ENCODE measurements around the gene KIAA0513. TPM values are rescaled to one million over a fixed set of nuclear protein-coding genes. Genes with fewer than 3 reads are reported as not detected.

KIAA0513 gene
- total RNA-seq, 1 experiment from 2014 or later = 6.6 TPM

- TF ChIP-seq ZFX (IDR thresholded peaks at IDR 0.05) (no peak), RAD21 (IDR thresholded peaks at IDR 0.05; ENCODE audit: low read depth) (no peak), SIN3A (IDR thresholded peaks at IDR 0.05; ENCODE audit: low read depth) (no peak), YY1 (IDR thresholded peaks at IDR 0.05; ENCODE audit: extremely low read depth, insufficient replicate concordance, low read depth, low read length) (no peak), TCF7L2 (IDR thresholded peaks at IDR 0.05; ENCODE audit: borderline replicate concordance, extremely low read depth, insufficient read depth, insufficient read length) (no peak)
Observed at GRCh38 chr16:85104821-85105391, 77.3 kb downstream of the KIAA0513 start (continued).

- no peak overlapping the region for H3K4me3 ChIP-seq (replicated peaks in 1 of 2; ENCODE audit: low read depth in 1 of 2, low read length in 2 of 2)
- CTCF ChIA-PET = interaction anchor here (3.3 kb wide), 1 partner anchor 9 kb away, joined by 19 read pairs; no protein-coding TSS in a partner anchor
Observed at GRCh38 chr16:85105475-85105874, 77.9 kb downstream of the KIAA0513 start.

DNA sequence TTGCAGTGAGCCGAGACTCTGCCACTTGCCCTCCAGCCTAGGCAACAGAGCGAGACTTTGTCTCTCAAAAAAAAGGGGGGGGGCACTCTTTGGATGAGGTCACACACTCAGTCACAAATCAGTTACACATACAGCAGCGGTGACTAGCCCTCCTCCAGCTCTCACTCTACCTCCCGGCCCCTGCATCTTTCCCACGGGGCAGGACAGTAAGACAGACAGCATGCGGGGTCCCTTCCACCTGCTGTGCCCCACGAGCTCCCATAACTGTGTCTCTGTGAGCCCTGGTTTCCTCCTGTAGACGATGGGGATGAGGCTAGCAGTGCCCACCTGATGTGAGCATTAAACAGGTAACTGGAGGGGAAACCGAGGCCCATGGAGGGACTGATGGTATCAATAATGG is 79.5 kb downstream of the KIAA0513 start:
- DNase-seq (ENCODE audit: low read depth, low spot score) (no peak), ATAC-seq (no peak)
- ChIA-PET RAD21 (ENCODE audit: low non-redundant PET in 1 of 2, low total read pairs in 2 of 2, uncharacterized antibody in 2 of 2, unreplicated experiment in 2 of 2) (no interaction called here), CTCF (interaction anchor here (1.1 kb wide), 1 partner anchor 20 kb away, joined by 4 read pairs; no protein-coding TSS in a partner anchor), POLR2A (no interaction called here)
- Histone ChIP-seq H3K9ac (ENCODE audit: low read length) (no peak overlapping the region), H3K9me2 (ENCODE audit: insufficient read depth) (no peaks in the 10 kb centered on the region), H3K4me3 (replicated peaks in 1 of 2; ENCODE audit: low read depth in 1 of 2, low read length in 2 of 2) (no peak overlapping the region), H3K4me2 (ENCODE audit: low read length) (no peak overlapping the region), H4K20me1 (ENCODE audit: insufficient read depth) (no peaks in the 10 kb centered on the region), H3K27ac (ENCODE audit: low read depth, low read length) (no peak overlapping the region), H3K27me3 (ENCODE audit: insufficient read depth, low read length) (no peaks in the 10 kb centered on the region), H3K79me2 (ENCODE audit: insufficient read depth, low read length) (no peaks in the 10 kb centered on the region), H2AFZ (ENCODE audit: low read depth, low read length, poor library complexity, severe bottlenecking) (no peak overlapping the region), H3K4me1 (ENCODE audit: control insufficient read depth in 1 of 2, insufficient read depth in 2 of 2, low read length in 2 of 2) (peaks cover under 1 to 2% of the 10 kb centered on the region in 2 experiments; a peak in 3 of 4 replicates), H3K9me3 (ENCODE audit: control insufficient read depth in 1 of 2, insufficient read depth in 1 of 2, low read depth in 1 of 2, low read length in 2 of 2) (no peaks in the 10 kb centered on the region), H3K36me3 (ENCODE audit: control insufficient read depth in 1 of 2, insufficient read depth in 2 of 2, low read length in 2 of 2) (no peaks in the 10 kb centered on the region)
- TF ChIP-seq TCF7L2 (IDR thresholded peaks at IDR 0.05; ENCODE audit: borderline replicate concordance, extremely low read depth, insufficient read depth, insufficient read length) (no peak), ZFX (IDR thresholded peaks at IDR 0.05) (no peak), ATF3 (IDR thresholded peaks at IDR 0.05) (no peak), EZH2phosphoT487 (IDR thresholded peaks at IDR 0.05; ENCODE audit: borderline replicate concordance) (no peak)
- TF ChIP-seq, protein P1, sequence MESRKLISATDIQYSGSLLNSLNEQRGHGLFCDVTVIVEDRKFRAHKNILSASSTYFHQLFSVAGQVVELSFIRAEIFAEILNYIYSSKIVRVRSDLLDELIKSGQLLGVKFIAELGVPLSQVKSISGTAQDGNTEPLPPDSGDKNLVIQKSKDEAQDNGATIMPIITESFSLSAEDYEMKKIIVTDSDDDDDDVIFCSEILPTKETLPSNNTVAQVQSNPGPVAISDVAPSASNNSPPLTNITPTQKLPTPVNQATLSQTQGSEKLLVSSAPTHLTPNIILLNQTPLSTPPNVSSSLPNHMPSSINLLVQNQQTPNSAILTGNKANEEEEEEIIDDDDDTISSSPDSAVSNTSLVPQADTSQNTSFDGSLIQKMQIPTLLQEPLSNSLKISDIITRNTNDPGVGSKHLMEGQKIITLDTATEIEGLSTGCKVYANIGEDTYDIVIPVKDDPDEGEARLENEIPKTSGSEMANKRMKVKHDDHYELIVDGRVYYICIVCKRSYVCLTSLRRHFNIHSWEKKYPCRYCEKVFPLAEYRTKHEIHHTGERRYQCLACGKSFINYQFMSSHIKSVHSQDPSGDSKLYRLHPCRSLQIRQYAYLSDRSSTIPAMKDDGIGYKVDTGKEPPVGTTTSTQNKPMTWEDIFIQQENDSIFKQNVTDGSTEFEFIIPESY (IDR thresholded peaks at IDR 0.05; ENCODE audit: extremely low read depth, insufficient replicate concordance, low read length) = no peak
- intact Hi-C loops (cut with micrococcal nuclease) = no loop called here
- BruUV-seq (replicated peaks) = no TSS peak

More at GRCh38 chr16:85105475-85105874, 77.9 kb downstream of the KIAA0513 start:
- ChIA-PET POLR2A (no interaction called here), RAD21 (ENCODE audit: low non-redundant PET in 1 of 2, low total read pairs in 2 of 2, uncharacterized antibody in 2 of 2, unreplicated experiment in 2 of 2) (no interaction called here)
- intact Hi-C loops (cut with micrococcal nuclease) = no loop called here
- H3K36me3 ChIP-seq (ENCODE audit: control insufficient read depth in 1 of 2, insufficient read depth in 2 of 2, low read length in 2 of 2) = no peaks in the 10 kb centered on the region
- no peak overlapping the region for H3K27ac ChIP-seq (ENCODE audit: low read depth, low read length)
- H3K9me3 ChIP-seq (ENCODE audit: control insufficient read depth in 1 of 2, insufficient read depth in 1 of 2, low read depth in 1 of 2, low read length in 2 of 2) = no peaks in the 10 kb centered on the region
- DNase-seq (ENCODE audit: low read depth, low spot score) (no peak), ATAC-seq (no peak)
- TF ChIP-seq ATF3 (IDR thresholded peaks at IDR 0.05) = no peak
- H3K4me2 ChIP-seq (ENCODE audit: low read length) = no peak overlapping the region
- H2AFZ ChIP-seq (ENCODE audit: low read depth, low read length, poor library complexity, severe bottlenecking) = no peak overlapping the region
- no peaks in the 10 kb centered on the region for H3K4me1 ChIP-seq (ENCODE audit: control insufficient read depth in 1 of 2, insufficient read depth in 2 of 2, low read length in 2 of 2)
- no peak overlapping the region for H3K9ac ChIP-seq (ENCODE audit: low read length)
- no TSS peak for BruUV-seq (replicated peaks)
- H3K9me2 ChIP-seq (ENCODE audit: insufficient read depth) = no peaks in the 10 kb centered on the region
- no peaks in the 10 kb centered on the region for H4K20me1 ChIP-seq (ENCODE audit: insufficient read depth)
- no peaks in the 10 kb centered on the region for H3K27me3 ChIP-seq (ENCODE audit: insufficient read depth, low read length)
- H3K79me2 ChIP-seq (ENCODE audit: insufficient read depth, low read length) = no peaks in the 10 kb centered on the region
